NCI-H1105 (cell line): ENCODE measurements around the gene BBS12.
A peak's percentile ranks its signal among the peaks of the same experiment; 100 is the strongest.
"Not testable (repeated sequence)": the region's sequence is repeated elsewhere in the genome, so short reads cannot be mapped to it uniquely, and the experiment has no call there.

Experiments used
- DNase-seq: peaks from one replicate; lab custom pipeline; 2025; lab: John Stamatoyannopoulos, UW

The BBS12 gene

GRCh38 chr4:122765692-122766352 is 33.3 kb downstream of the BBS12 start:
- DNase-seq = no peak

GRCh38 chr4:122766353-122766705 is 33.8 kb downstream of the BBS12 start:
- no peak for DNase-seq

GRCh38 chr4:122766950-122767349 is 34.4 kb downstream of the BBS12 start:
- no peak for DNase-seq

- DNase-seq = no peak
Observed at GRCh38 chr4:122771724-122772123, 39.2 kb downstream of the BBS12 start.

GRCh38 chr4:122772311-122772710 is 39.8 kb downstream of the BBS12 start:
- DNase-seq = no peak

- DNase-seq = no peak
Observed at GRCh38 chr4:122772986-122773385, 40.5 kb downstream of the BBS12 start.

GRCh38 chr4:122775039-122775438 is 42.5 kb downstream of the BBS12 start:
- no peak for DNase-seq

- no peak for DNase-seq
Observed at GRCh38 chr4:122775987-122776836, 43.7 kb downstream of the BBS12 start.

- peak; percentile 22 for DNase-seq
Observed at GRCh38 chr4:122776916-122777315, 44.4 kb downstream of the BBS12 start.

- no peak for DNase-seq
Observed at GRCh38 chr4:122777846-122778673, 45.6 kb downstream of the BBS12 start.

- no peak for DNase-seq
Observed at GRCh38 chr4:122781486-122781885, 49.0 kb downstream of the BBS12 start.

GRCh38 chr4:122783301-122784215 is 51.1 kb downstream of the BBS12 start:
- DNase-seq = no peak

- DNase-seq = no peak
Observed at GRCh38 chr4:122784261-122784660, 51.8 kb downstream of the BBS12 start.

- no peak for DNase-seq
Observed at GRCh38 chr4:122785099-122785498, 52.6 kb downstream of the BBS12 start.

GRCh38 chr4:122786296-122786695 is 53.8 kb downstream of the BBS12 start:
- not testable (repeated sequence) for DNase-seq

- not testable (repeated sequence) for DNase-seq
Observed at GRCh38 chr4:122786920-122787319, 54.4 kb downstream of the BBS12 start.

- no peak for DNase-seq
Observed at GRCh38 chr4:122787940-122788339, 55.4 kb downstream of the BBS12 start.

- DNase-seq = no peak
Observed at GRCh38 chr4:122788935-122789334, 56.4 kb downstream of the BBS12 start.

- DNase-seq = no peak
Observed at GRCh38 chr4:122793811-122794210, 61.3 kb downstream of the BBS12 start.
